GM12891 (cell line): ENCODE results near the gene DMAC2L.
A peak's percentile ranks its signal among the peaks of the same experiment; 100 is the strongest.

Experiments
- DNase-seq: peaks from one replicate; pipeline ENCODE4 v3.0.0; 2011; ENCODE audit warnings: low spot score; ENCODE audit not compliant: insufficient read length
- FAIRE-seq: peaks from 2 replicates; lab custom pipeline; 2011; peaks lifted over from hg19 to GRCh38; lab: Jason Lieb, UNC
- PAX5 ChIP-seq: IDR thresholded peaks from 2 replicates; pipeline ENCODE4 v1.6.1; 2011; ENCODE audit warnings: low read length, moderate library complexity, mild to moderate bottlenecking; ENCODE audit not compliant: insufficient read depth, severe bottlenecking
- POLR2A ChIP-seq: IDR thresholded peaks from 2 replicates; pipeline ENCODE4 v1.6.1; 2011; ENCODE audit warnings: low read depth, low read length, control low read depth
- POLR2AphosphoS5 ChIP-seq: IDR thresholded peaks from 2 replicates; pipeline ENCODE4 v1.6.1; 2011; ENCODE audit warnings: low read depth, low read length, control low read depth
- POU2F2 ChIP-seq: IDR thresholded peaks from 2 replicates; pipeline ENCODE4 v1.6.1; 2011; ENCODE audit warnings: low read depth, mild to moderate bottlenecking, control low read depth, low read length, moderate library complexity
- SPI1 ChIP-seq: IDR thresholded peaks from 2 replicates; pipeline ENCODE4 v1.6.1; 2011; ENCODE audit warnings: low read depth, low read length, control low read depth
- TAF1 ChIP-seq: IDR thresholded peaks from 2 replicates; pipeline ENCODE4 v1.6.1; 2011; ENCODE audit warnings: low read depth, low read length, control low read depth

DMAC2L gene

GRCh38 chr14:50340045-50340444 is 27.9 kb downstream of the DMAC2L start:
- FAIRE-seq, result no peak
- TF ChIP-seq SPI1 (no peak), POU2F2 (no peak), TAF1 (no peak), POLR2AphosphoS5 (no peak), POLR2A (no peak), PAX5 (no peak)
- no peak for DNase-seq

- FAIRE-seq (no peak), DNase-seq (no peak)
- TF ChIP-seq PAX5, result no peak
These were observed 28.8 kb downstream of the DMAC2L start for GRCh38 chr14:50340963-50341362.

- DNase-seq (peak; percentile 54), FAIRE-seq (peak; percentile 80)
- TF ChIP-seq SPI1 (no peak), POLR2A (no peak), POU2F2 (no peak), PAX5 (no peak), TAF1 (no peak), POLR2AphosphoS5 (no peak)
These were observed 30.3 kb downstream of the DMAC2L start for GRCh38 chr14:50342221-50343078.

GRCh38 chr14:50343434-50343833 is 31.3 kb downstream of the DMAC2L start:
- FAIRE-seq (no peak), DNase-seq (no peak)
- TF ChIP-seq PAX5 (no peak), POLR2A (no peak), SPI1 (no peak), POU2F2 (no peak), TAF1 (no peak), POLR2AphosphoS5 (no peak)

GRCh38 chr14:50344116-50344775 is 32.1 kb downstream of the DMAC2L start:
- no peak for TF ChIP-seq POLR2A
- no peak for TF ChIP-seq TAF1
- TF ChIP-seq POU2F2, result no peak
- TF ChIP-seq SPI1, result no peak
- TF ChIP-seq PAX5, result no peak
- no peak for TF ChIP-seq POLR2AphosphoS5
- DNase-seq (no peak), FAIRE-seq (no peak)

GRCh38 chr14:50344876-50345563 is 32.9 kb downstream of the DMAC2L start:
- FAIRE-seq (no peak), DNase-seq (no peak)
- TF ChIP-seq TAF1 (no peak), SPI1 (no peak), POU2F2 (no peak), POLR2AphosphoS5 (no peak), PAX5 (no peak), POLR2A (no peak)

- FAIRE-seq (no peak), DNase-seq (no peak)
- TF ChIP-seq POLR2A, result no peak
- TF ChIP-seq TAF1, result no peak
- no peak for TF ChIP-seq POU2F2
- no peak for TF ChIP-seq SPI1
These were observed 33.8 kb downstream of the DMAC2L start for GRCh38 chr14:50345846-50346422.

- DNase-seq (no peak), FAIRE-seq (no peak)
These were observed 35.4 kb downstream of the DMAC2L start for GRCh38 chr14:50347521-50347920.

GRCh38 chr14:50348933-50349332 is 36.8 kb downstream of the DMAC2L start:
- TF ChIP-seq POLR2AphosphoS5, result no peak
- TF ChIP-seq TAF1, result no peak
- no peak for TF ChIP-seq PAX5
- TF ChIP-seq POU2F2, result no peak
- TF ChIP-seq SPI1, result no peak
- TF ChIP-seq POLR2A, result no peak
- no peak for FAIRE-seq

More at GRCh38 chr14:50347521-50347920, 35.4 kb downstream of the DMAC2L start:
- TF ChIP-seq PAX5 (no peak), SPI1 (no peak), POLR2A (no peak), TAF1 (no peak), POLR2AphosphoS5 (no peak), POU2F2 (no peak)

GRCh38 chr14:50350975-50351374 is 38.9 kb downstream of the DMAC2L start:
- FAIRE-seq (no peak), DNase-seq (no peak)
- TF ChIP-seq TAF1 (no peak), POLR2AphosphoS5 (no peak), PAX5 (no peak), POU2F2 (no peak), POLR2A (no peak), SPI1 (no peak)

More at GRCh38 chr14:50348933-50349332, 36.8 kb downstream of the DMAC2L start:
- DNase-seq, result no peak
